Keratinocyte (primary cell): ENCODE data around the gene CDHR3. TPM values are rescaled to one million over a fixed set of nuclear protein-coding genes. Genes with fewer than 3 reads are reported as not detected.

Experiments used
- DNase-seq: peaks from one replicate; pipeline ENCODE4 v3.0.0-alpha.2; 2011; ENCODE audit warnings: low read depth, missing footprints, low spot score
- FAIRE-seq: peaks from 2 replicates; lab custom pipeline; 2011; peaks lifted over from hg19 to GRCh38; lab: Jason Lieb, UNC
- H2AFZ ChIP-seq: 2 replicates; pipeline ENCODE4 v1.6.0; 2012; ENCODE audit warnings: low read length, control low read depth, inconsistent platforms; ENCODE audit not compliant: control insufficient read depth
- H3K27ac ChIP-seq: 2 replicates; pipeline ENCODE4 v1.5.1; 2011; ENCODE audit warnings: low read length; ENCODE audit not compliant: control insufficient read depth, insufficient read depth
- H3K27me3 ChIP-seq: 3 replicates; pipeline ENCODE4 v1.6.0; 2011; ENCODE audit warnings: low read length; ENCODE audit not compliant: control insufficient read depth, insufficient read depth; ENCODE audit errors: extremely low read depth
- H3K36me3 ChIP-seq, 2 experiments: 2 replicates in 1 of 2; 3 replicates in 1 of 2; pipeline ENCODE4 v1.5.1; 2011; ENCODE audit warnings: low read length in 2 of 2, mild to moderate bottlenecking in 1 of 2; ENCODE audit not compliant: control insufficient read depth in 2 of 2, insufficient read depth in 2 of 2; ENCODE audit errors: extremely low read depth in 1 of 2
- H3K4me1 ChIP-seq: 3 replicates; pipeline ENCODE4 v1.5.1; 2011; ENCODE audit warnings: low read length; ENCODE audit not compliant: control insufficient read depth, insufficient read depth; ENCODE audit errors: extremely low read depth
- H3K4me2 ChIP-seq: 3 replicates; pipeline ENCODE4 v1.6.0; 2011; ENCODE audit warnings: low read depth, low read length; ENCODE audit not compliant: control insufficient read depth, insufficient read depth; ENCODE audit errors: extremely low read depth
- H3K4me3 ChIP-seq, 3 experiments: fragments of 200-600 bp in 1 of 3; sonication (generic) in 1 of 3; 2 replicates in 2 of 3; 3 replicates in 1 of 3; pipeline ENCODE4 v1.5.1; 2011 to 2016; ENCODE audit warnings: low read length in 3 of 3, mild to moderate bottlenecking in 3 of 3, control low read depth in 2 of 3, inconsistent platforms in 1 of 3, low read depth in 1 of 3, mixed read lengths in 1 of 3, mixed run types in 1 of 3, moderate library complexity in 1 of 3; ENCODE audit not compliant: control insufficient read depth in 2 of 3, insufficient read depth in 2 of 3; ENCODE audit errors: extremely low read depth in 1 of 3
- H3K79me2 ChIP-seq: 2 replicates; pipeline ENCODE4 v1.6.0; 2012; ENCODE audit warnings: low read length; ENCODE audit not compliant: control insufficient read depth, insufficient read depth
- H3K9ac ChIP-seq: 3 replicates; pipeline ENCODE4 v1.6.0; 2011; ENCODE audit warnings: low read length; ENCODE audit not compliant: control insufficient read depth, insufficient read depth; ENCODE audit errors: extremely low read depth
- H3K9me1 ChIP-seq: 3 replicates; pipeline ENCODE4 v1.6.0; 2011; ENCODE audit warnings: low read length; ENCODE audit not compliant: control insufficient read depth, insufficient read depth; ENCODE audit errors: extremely low read depth
- H3K9me3 ChIP-seq: 2 replicates; pipeline ENCODE4 v1.5.1; 2012; ENCODE audit warnings: low read depth, low read length; ENCODE audit not compliant: control insufficient read depth
- H4K20me1 ChIP-seq: 3 replicates; pipeline ENCODE4 v1.6.0; 2011; ENCODE audit warnings: low read length; ENCODE audit not compliant: control insufficient read depth, insufficient read depth; ENCODE audit errors: extremely low read depth
- EZH2 ChIP-seq: IDR thresholded peaks from one replicate; pipeline ENCODE4 v1.6.1; 2012; ENCODE audit warnings: inconsistent platforms, mild to moderate bottlenecking, low read length, moderate library complexity
- dilution Hi-C: fragments of 300-500 bp; cut with MboI; formaldehyde crosslinking; loops from one replicate; pipeline ENCODE4 v1.7.0; 2020; ENCODE audit warnings: low sequenced_read_pairs; ENCODE audit not compliant: extremely low pct_ligation_motif_present
- polyA plus RNA-seq, 5 experiments: library from polyadenylated mRNA; depleted of rRNA in 3 of 5; stranded (reverse) in 3 of 5; stranded (forward) in 1 of 5; unstranded in 1 of 5; fragments of >200 nt; gene quantifications; 1 replicate in 1 of 5; 2 replicates in 3 of 5; 3 replicates in 1 of 5; pipeline versions ENCODE4 v1.2.1 to v1.2.3, GENCODE V29; 2011 to 2012; ENCODE audit warnings: missing spikeins in 2 of 5, low read depth in 1 of 5, low replicate concordance in 1 of 5
- TF ChIP-seq, protein P1 (sequence below), 3 experiments: IDR thresholded peaks in 1 of 3; conservative IDR thresholded peaks in 1 of 3; optimal IDR thresholded peaks in 1 of 3; 2 replicates in 2 of 3; 3 replicates in 1 of 3; pipeline versions ENCODE3 to v1.5.1; 2011; ENCODE audit warnings: low read length in 3 of 3, mild to moderate bottlenecking in 3 of 3, moderate library complexity in 2 of 3, control low read depth in 1 of 3, inconsistent platforms in 1 of 3; ENCODE audit not compliant: insufficient read depth in 2 of 3; ENCODE audit errors: extremely low read depth in 1 of 3

Gene CDHR3
- polyA plus RNA-seq, 1 donor (not counting 4 experiments of a cell fraction or from before 2014, with no cell fraction given), result 1.2 TPM

DNA sequence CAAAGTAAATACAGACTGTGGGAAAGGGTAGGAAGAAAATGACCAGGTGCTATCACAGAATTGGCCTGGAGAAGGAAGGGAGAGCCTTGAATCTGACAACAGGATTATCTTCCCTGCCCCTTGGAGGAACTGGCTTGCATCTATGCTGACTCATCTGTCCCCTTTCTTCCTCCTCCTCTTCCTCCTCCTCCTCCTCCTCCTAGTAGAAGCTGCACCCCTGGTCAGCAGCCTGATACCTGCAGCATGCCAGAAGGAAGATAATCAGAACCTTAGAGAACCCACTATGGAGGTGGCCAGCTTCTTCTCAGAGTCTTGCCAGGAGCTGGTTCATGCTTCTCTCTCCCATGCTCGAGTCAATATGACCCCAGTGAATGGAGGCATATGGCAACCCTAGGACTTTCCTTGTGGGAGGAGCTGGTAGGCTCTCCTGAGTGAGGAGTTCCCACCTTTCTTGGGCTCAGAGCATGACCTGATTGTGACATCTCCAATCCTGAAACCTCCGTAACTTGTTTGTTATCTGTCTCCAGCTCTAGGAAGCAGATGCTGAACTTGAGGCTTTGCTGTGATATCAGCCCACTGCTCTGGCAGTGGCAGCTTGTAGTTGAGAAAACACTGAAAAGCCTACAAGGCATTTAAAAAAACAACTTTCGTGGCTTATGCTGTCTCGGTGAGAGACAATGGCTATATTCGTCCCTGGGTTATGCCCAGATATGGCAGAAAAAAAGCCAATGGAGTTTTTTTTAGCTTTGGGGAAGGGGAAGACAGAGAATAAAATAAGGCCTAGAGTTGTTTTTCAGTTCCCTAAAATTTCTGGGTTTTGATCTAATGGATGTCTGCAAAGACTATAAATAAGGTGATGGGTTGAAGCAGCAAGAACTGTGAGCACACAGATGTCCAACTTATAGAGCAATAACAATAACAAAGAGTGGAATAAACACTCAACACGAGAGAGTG lies 60.6 kb downstream of the CDHR3 start:
- H3K9me3 ChIP-seq, result no peaks in the 10 kb centered on the region
- no peaks in the 10 kb centered on the region for H3K9me1 ChIP-seq
- no peak overlapping the region for H3K27ac ChIP-seq
- H3K4me1 ChIP-seq, result no peaks in the 10 kb centered on the region
- DNase-seq, result no peak
- H3K79me2 ChIP-seq, result no peaks in the 10 kb centered on the region
- H3K27me3 ChIP-seq, result no peaks in the 10 kb centered on the region
- TF ChIP-seq, protein P1, sequence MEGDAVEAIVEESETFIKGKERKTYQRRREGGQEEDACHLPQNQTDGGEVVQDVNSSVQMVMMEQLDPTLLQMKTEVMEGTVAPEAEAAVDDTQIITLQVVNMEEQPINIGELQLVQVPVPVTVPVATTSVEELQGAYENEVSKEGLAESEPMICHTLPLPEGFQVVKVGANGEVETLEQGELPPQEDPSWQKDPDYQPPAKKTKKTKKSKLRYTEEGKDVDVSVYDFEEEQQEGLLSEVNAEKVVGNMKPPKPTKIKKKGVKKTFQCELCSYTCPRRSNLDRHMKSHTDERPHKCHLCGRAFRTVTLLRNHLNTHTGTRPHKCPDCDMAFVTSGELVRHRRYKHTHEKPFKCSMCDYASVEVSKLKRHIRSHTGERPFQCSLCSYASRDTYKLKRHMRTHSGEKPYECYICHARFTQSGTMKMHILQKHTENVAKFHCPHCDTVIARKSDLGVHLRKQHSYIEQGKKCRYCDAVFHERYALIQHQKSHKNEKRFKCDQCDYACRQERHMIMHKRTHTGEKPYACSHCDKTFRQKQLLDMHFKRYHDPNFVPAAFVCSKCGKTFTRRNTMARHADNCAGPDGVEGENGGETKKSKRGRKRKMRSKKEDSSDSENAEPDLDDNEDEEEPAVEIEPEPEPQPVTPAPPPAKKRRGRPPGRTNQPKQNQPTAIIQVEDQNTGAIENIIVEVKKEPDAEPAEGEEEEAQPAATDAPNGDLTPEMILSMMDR (optimal IDR thresholded peaks at IDR 0.05 in 1 of 3, IDR thresholded peaks at IDR 0.05 in 1 of 3, conservative IDR thresholded peaks at IDR 0.05 in 1 of 3; ENCODE audit: extremely low read depth in 1 of 3, insufficient read depth in 2 of 3, low read length in 3 of 3), result no peak
- TF ChIP-seq EZH2, result no peak
- no peak for FAIRE-seq
- no peak overlapping the region for H3K4me2 ChIP-seq
- dilution Hi-C loops, result no loop called here
- no peak overlapping the region for H3K4me3 ChIP-seq
- H4K20me1 ChIP-seq, result no peaks in the 10 kb centered on the region
- no peak overlapping the region for H2AFZ ChIP-seq
- no peak overlapping the region for H3K9ac ChIP-seq
- H3K36me3 ChIP-seq, result no peaks in the 10 kb centered on the region

DNA sequence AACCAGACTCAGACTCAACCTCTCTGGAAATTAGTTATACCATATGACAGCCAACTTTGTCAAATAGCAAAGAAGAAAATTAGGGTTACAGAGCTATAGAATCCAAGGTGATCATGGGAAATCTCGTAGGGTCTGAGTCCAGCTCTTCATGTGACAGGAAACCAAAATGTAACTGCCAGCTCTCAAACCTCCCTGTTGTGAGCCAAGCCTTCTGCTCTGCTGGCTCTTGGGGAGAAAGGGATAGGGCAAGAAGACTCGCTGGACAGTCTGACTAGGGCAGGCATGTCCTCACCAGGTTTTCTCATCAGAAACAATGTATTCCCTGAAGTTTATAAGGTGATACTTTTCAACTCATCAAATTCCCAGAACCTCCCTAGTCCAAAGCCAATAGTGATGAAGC lies 63.0 kb downstream of the CDHR3 start:
- FAIRE-seq (no peak), DNase-seq (no peak)
- Histone ChIP-seq H3K79me2 (no peaks in the 10 kb centered on the region), H4K20me1 (no peaks in the 10 kb centered on the region), H3K9ac (no peak overlapping the region), H3K36me3 (no peaks in the 10 kb centered on the region), H3K4me1 (no peaks in the 10 kb centered on the region), H3K27me3 (peaks cover 5% of the 10 kb centered on the region), H3K4me2 (no peak overlapping the region), H3K9me3 (no peaks in the 10 kb centered on the region), H2AFZ (no peak overlapping the region), H3K4me3 (no peak overlapping the region), H3K27ac (no peak overlapping the region), H3K9me1 (no peaks in the 10 kb centered on the region)
- TF ChIP-seq, protein P1 (optimal IDR thresholded peaks at IDR 0.05 in 1 of 3, IDR thresholded peaks at IDR 0.05 in 1 of 3, conservative IDR thresholded peaks at IDR 0.05 in 1 of 3; ENCODE audit: extremely low read depth in 1 of 3, insufficient read depth in 2 of 3, low read length in 3 of 3), result no peak
- TF ChIP-seq EZH2, result no peak
- dilution Hi-C loops, result no loop called here
